SU-DHL-6 (cell line): ENCODE measurements around the gene ARHGEF16.

Source experiments
- H2AFZ ChIP-seq: fragments of 200-600 bp; sonication (generic); 2 replicates; pipeline ENCODE4 v1.6.1; 2014; ENCODE audit warnings: low read depth, mild to moderate bottlenecking, moderate library complexity, mixed read lengths, antibody characterized with exemption, low read length; ENCODE audit not compliant: severe bottlenecking
- H3F3A ChIP-seq: fragments of 200-600 bp; shearing (Covaris generic); 2 replicates; pipeline ENCODE4 v1.6.0; 2016; ENCODE audit warnings: antibody characterized with exemption, mild to moderate bottlenecking; ENCODE audit not compliant: insufficient read depth
- H3K27ac ChIP-seq: fragments of 200-600 bp; sonication (generic); 2 replicates; pipeline ENCODE4 v1.5.1; 2016; ENCODE audit warnings: low read depth, mild to moderate bottlenecking, low read length, moderate library complexity, mixed read lengths
- H3K27me3 ChIP-seq: fragments of 200-600 bp; sonication (generic), shearing (Covaris generic); 2 replicates; pipeline ENCODE4 v1.6.0; 2014; ENCODE audit warnings: mild to moderate bottlenecking, low read length
- H3K36me3 ChIP-seq: fragments of 200-600 bp; sonication (generic); 2 replicates; pipeline ENCODE4 v1.6.1; 2014; ENCODE audit warnings: mild to moderate bottlenecking, low read length, mixed read lengths
- H3K4me2 ChIP-seq: fragments of 300-600, 200-600 bp; shearing (Covaris generic), sonication (generic); 2 replicates; pipeline ENCODE4 v1.6.0; 2014; ENCODE audit warnings: low read length, low read depth, mild to moderate bottlenecking; ENCODE audit not compliant: poor library complexity, severe bottlenecking
- H3K4me3 ChIP-seq: fragments of 200-600 bp; sonication (generic); 2 replicates; pipeline ENCODE4 v1.5.1; 2014; ENCODE audit warnings: antibody characterized with exemption, low read length, mild to moderate bottlenecking, mixed read lengths; ENCODE audit not compliant: insufficient read depth, poor library complexity, severe bottlenecking
- H3K79me2 ChIP-seq: fragments of 200-600 bp; sonication (generic); 2 replicates; pipeline ENCODE4 v1.6.1; 2014; ENCODE audit warnings: mild to moderate bottlenecking, low read length, moderate library complexity; ENCODE audit not compliant: insufficient read depth
- H3K9ac ChIP-seq: fragments of 200-600 bp; sonication (generic); 2 replicates; pipeline ENCODE4 v1.7.0; 2014; ENCODE audit warnings: mild to moderate bottlenecking, low read length
- H3K9me2 ChIP-seq: fragments of 200-600 bp; sonication (generic); replicated peaks from 2 replicates; pipeline ENCODE4 v1.6.1; 2014; ENCODE audit warnings: low read length; ENCODE audit not compliant: insufficient read depth
- H3K9me3 ChIP-seq: fragments of 200-600 bp; sonication (generic); 2 replicates; pipeline ENCODE4 v1.6.1; 2014; ENCODE audit warnings: low read length, mixed read lengths; ENCODE audit not compliant: insufficient read depth
- H4K20me1 ChIP-seq: fragments of 200-600 bp; sonication (generic); 2 replicates; pipeline ENCODE4 v1.6.1; 2014; ENCODE audit warnings: low read depth, mild to moderate bottlenecking, antibody characterized with exemption, low read length, moderate library complexity, mixed read lengths
- CTCF ChIP-seq: fragments of 200-600 bp; sonication (generic); IDR thresholded peaks from one replicate; pipeline ENCODE4 v1.5.1; 2017; ENCODE audit warnings: antibody characterized with exemption, mild to moderate bottlenecking, low read length, moderate library complexity; ENCODE audit not compliant: insufficient read depth, poor library complexity, severe bottlenecking
- EZH2phosphoT487 ChIP-seq: fragments of 200-600 bp; sonication (generic), shearing (Covaris generic); conservative IDR thresholded peaks from 2 replicates; pipeline ENCODE4 v1.6.1; 2018; ENCODE audit warnings: mild to moderate bottlenecking, antibody characterized with exemption, low read length, moderate library complexity, mixed read lengths

ARHGEF16 gene

GRCh38 chr1:3450983-3451382 lies 3.5 kb upstream of the ARHGEF16 start:
- no peaks in the 10 kb centered on the region for H3K27me3 ChIP-seq
- no peaks in the 10 kb centered on the region for H3K79me2 ChIP-seq
- H2AFZ ChIP-seq = no peak overlapping the region
- no peak overlapping the region for H3K4me2 ChIP-seq
- H3K9me3 ChIP-seq = no peaks in the 10 kb centered on the region
- no peak overlapping the region for H3K27ac ChIP-seq
- H3F3A ChIP-seq = no peaks in the 10 kb centered on the region
- no peaks in the 10 kb centered on the region for H3K9me2 ChIP-seq
- H3K4me3 ChIP-seq = no peak overlapping the region
- no peak overlapping the region for H3K9ac ChIP-seq
- no peaks in the 10 kb centered on the region for H3K36me3 ChIP-seq
- H4K20me1 ChIP-seq = no peaks in the 10 kb centered on the region
- TF ChIP-seq EZH2phosphoT487 (no peak), CTCF (no peak)

GRCh38 chr1:3451994-3452865 lies 2.2 kb upstream of the ARHGEF16 start:
- no peaks in the 10 kb centered on the region for H3F3A ChIP-seq
- no peaks in the 10 kb centered on the region for H3K36me3 ChIP-seq
- no peak for TF ChIP-seq EZH2phosphoT487
- TF ChIP-seq CTCF = no peak
- H3K27ac ChIP-seq = no peak overlapping the region
- no peaks in the 10 kb centered on the region for H3K27me3 ChIP-seq
- H3K9me3 ChIP-seq = no peaks in the 10 kb centered on the region
- H4K20me1 ChIP-seq = no peaks in the 10 kb centered on the region
- no peak overlapping the region for H3K4me2 ChIP-seq
- no peak overlapping the region for H2AFZ ChIP-seq
- H3K4me3 ChIP-seq = no peak overlapping the region
- no peak overlapping the region for H3K9ac ChIP-seq
- H3K9me2 ChIP-seq = no peaks in the 10 kb centered on the region
- no peaks in the 10 kb centered on the region for H3K79me2 ChIP-seq

DNA sequence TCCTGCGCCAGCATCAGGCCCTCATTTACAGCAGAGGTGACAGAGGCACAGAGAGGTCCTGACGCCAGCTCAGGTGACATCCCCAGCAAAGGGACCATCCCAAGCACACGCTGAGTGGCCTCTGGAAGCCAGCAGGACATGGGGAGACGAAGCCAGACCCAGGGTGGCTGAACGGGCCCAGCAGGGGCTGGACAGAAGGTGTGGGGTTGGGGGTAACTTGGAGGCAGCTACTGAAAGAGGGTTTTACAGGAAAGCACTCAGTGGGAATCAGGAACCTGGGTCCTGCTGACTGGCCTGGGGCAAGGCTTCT lies 1.6 kb upstream of the ARHGEF16 start:
- Histone ChIP-seq H3K9ac (no peak overlapping the region), H3K9me3 (no peaks in the 10 kb centered on the region), H4K20me1 (no peaks in the 10 kb centered on the region), H3K4me3 (no peak overlapping the region), H3K79me2 (no peaks in the 10 kb centered on the region), H3K9me2 (no peaks in the 10 kb centered on the region), H2AFZ (no peak overlapping the region), H3K36me3 (no peaks in the 10 kb centered on the region), H3K27me3 (no peaks in the 10 kb centered on the region), H3F3A (no peaks in the 10 kb centered on the region), H3K4me2 (no peak overlapping the region), H3K27ac (no peak overlapping the region)
- TF ChIP-seq CTCF (no peak), EZH2phosphoT487 (no peak)
